Measurements from ENCODE around the gene RHBDL3. TPM values are rescaled to one million over a fixed set of nuclear protein-coding genes. Genes with fewer than 3 reads are reported as not detected.

RHBDL3 gene
- polyA plus RNA-seq, 1 donor from 2014 or later: 0.25 TPM

DNA sequence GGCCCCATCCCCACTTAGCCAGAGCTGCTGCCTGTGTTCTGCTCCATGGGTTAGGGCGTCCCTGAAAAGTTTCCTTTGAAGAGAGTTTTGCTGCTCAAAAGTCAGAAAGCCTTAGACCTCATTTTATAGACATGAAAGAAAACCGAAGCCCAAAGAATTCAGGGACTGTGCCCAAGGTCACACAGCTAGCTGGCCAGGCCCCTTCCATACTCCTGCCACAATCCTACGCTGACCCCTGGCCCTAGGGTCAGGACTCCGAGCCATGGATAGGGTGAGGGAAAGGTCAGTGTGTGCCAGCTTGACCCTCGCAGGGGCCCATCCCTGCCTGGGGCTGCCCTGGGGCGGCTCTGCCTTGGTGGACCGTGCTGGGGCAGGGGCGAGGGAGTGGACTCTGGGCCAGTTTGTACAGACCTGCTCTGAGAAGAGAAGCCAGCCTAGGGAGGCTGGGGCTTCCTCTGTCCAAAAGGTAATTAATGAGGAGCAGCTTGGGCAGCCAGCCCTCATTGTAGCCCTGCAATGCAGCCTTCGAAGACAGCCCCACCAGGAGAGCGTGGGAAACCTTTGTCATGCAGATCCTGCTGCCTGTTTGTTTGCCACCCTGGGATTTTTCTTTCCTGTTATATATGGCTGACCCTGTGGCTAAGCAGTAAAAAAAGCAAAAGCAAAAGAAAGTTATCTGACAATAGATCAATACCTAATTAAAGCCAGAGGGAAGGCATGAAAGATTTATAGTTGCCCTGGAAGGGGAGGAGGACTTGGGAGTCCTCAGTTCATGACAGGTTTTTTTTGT, 37.4 kb downstream of the RHBDL3 start:
- H3K4me2 ChIP-seq (ENCODE audit: low read length): no peak overlapping the region
- H3K27ac ChIP-seq (ENCODE audit: low read length): no peak overlapping the region
- TF ChIP-seq EZH2 (IDR thresholded peaks at IDR 0.05; ENCODE audit: borderline replicate concordance, insufficient read depth, low read length, poor library complexity, severe bottlenecking): no peak
- TF ChIP-seq RAD21 (conservative IDR thresholded peaks at IDR 0.05): no peak
- TF ChIP-seq, protein P1, sequence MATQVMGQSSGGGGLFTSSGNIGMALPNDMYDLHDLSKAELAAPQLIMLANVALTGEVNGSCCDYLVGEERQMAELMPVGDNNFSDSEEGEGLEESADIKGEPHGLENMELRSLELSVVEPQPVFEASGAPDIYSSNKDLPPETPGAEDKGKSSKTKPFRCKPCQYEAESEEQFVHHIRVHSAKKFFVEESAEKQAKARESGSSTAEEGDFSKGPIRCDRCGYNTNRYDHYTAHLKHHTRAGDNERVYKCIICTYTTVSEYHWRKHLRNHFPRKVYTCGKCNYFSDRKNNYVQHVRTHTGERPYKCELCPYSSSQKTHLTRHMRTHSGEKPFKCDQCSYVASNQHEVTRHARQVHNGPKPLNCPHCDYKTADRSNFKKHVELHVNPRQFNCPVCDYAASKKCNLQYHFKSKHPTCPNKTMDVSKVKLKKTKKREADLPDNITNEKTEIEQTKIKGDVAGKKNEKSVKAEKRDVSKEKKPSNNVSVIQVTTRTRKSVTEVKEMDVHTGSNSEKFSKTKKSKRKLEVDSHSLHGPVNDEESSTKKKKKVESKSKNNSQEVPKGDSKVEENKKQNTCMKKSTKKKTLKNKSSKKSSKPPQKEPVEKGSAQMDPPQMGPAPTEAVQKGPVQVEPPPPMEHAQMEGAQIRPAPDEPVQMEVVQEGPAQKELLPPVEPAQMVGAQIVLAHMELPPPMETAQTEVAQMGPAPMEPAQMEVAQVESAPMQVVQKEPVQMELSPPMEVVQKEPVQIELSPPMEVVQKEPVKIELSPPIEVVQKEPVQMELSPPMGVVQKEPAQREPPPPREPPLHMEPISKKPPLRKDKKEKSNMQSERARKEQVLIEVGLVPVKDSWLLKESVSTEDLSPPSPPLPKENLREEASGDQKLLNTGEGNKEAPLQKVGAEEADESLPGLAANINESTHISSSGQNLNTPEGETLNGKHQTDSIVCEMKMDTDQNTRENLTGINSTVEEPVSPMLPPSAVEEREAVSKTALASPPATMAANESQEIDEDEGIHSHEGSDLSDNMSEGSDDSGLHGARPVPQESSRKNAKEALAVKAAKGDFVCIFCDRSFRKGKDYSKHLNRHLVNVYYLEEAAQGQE (IDR thresholded peaks at IDR 0.05; ENCODE audit: borderline replicate concordance): no peak
- TF ChIP-seq POLR2AphosphoS5 (IDR thresholded peaks at IDR 0.05): no peak
- no peak for TF ChIP-seq TAF1 (IDR thresholded peaks at IDR 0.05; ENCODE audit: low read depth)
- TF ChIP-seq MXI1 (conservative IDR thresholded peaks at IDR 0.05; ENCODE audit: poor library complexity, severe bottlenecking): no peak
- no peak for TF ChIP-seq SMC3 (conservative IDR thresholded peaks at IDR 0.05; ENCODE audit: poor library complexity)
- TF ChIP-seq, protein P2, sequence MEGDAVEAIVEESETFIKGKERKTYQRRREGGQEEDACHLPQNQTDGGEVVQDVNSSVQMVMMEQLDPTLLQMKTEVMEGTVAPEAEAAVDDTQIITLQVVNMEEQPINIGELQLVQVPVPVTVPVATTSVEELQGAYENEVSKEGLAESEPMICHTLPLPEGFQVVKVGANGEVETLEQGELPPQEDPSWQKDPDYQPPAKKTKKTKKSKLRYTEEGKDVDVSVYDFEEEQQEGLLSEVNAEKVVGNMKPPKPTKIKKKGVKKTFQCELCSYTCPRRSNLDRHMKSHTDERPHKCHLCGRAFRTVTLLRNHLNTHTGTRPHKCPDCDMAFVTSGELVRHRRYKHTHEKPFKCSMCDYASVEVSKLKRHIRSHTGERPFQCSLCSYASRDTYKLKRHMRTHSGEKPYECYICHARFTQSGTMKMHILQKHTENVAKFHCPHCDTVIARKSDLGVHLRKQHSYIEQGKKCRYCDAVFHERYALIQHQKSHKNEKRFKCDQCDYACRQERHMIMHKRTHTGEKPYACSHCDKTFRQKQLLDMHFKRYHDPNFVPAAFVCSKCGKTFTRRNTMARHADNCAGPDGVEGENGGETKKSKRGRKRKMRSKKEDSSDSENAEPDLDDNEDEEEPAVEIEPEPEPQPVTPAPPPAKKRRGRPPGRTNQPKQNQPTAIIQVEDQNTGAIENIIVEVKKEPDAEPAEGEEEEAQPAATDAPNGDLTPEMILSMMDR (IDR thresholded peaks at IDR 0.05; ENCODE audit: poor library complexity, severe bottlenecking): no peak
- TF ChIP-seq EP300 (conservative IDR thresholded peaks at IDR 0.05; ENCODE audit: poor library complexity, severe bottlenecking): no peak
- H3K4me3 ChIP-seq (ENCODE audit: low read length): no peak overlapping the region
- no peaks in the 10 kb centered on the region for H3F3A ChIP-seq (ENCODE audit: insufficient read depth, low read length, poor library complexity, severe bottlenecking)
- H3K27me3 ChIP-seq (ENCODE audit: insufficient read depth, low read depth, low read length): no peaks in the 10 kb centered on the region
- H2AFZ ChIP-seq (ENCODE audit: low read depth, low read length): no peak overlapping the region
- H3K9ac ChIP-seq (ENCODE audit: low read length): no peak overlapping the region
- H3K9me2 ChIP-seq (ENCODE audit: insufficient read depth, low read length): no peaks in the 10 kb centered on the region
- no peaks in the 10 kb centered on the region for H3K9me3 ChIP-seq (ENCODE audit: low read length)
- H4K20me1 ChIP-seq (ENCODE audit: insufficient read depth): no peaks in the 10 kb centered on the region
- H3K79me2 ChIP-seq (replicated peaks; ENCODE audit: insufficient read depth, low read length): no peaks in the 10 kb centered on the region
- no peaks in the 10 kb centered on the region for H3K36me3 ChIP-seq (ENCODE audit: insufficient read depth, low read length)

DNA sequence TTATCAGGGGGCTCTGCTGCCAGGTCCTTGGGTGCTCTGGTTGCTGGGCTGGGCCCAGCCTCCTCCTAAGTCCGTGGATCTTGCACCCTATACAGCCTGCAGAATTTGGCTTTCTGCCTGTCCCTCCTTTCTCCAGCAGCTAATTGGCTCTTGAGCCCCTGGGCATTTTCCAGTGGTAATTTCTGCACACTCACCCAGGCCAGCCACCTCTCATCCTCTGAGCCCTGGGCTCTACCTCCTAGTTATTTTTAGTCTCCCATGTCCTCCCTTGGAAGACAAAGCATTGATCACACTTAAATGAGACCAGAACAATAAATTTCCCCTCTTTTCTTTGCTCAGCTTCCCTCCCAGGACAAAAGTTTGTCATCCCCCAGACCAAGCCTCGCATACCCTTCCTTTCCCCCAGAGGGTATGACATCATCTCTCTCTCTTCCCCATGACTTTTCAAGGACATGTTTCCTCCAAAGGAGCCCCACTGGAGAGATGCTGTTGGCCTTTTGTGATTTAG, 38.2 kb downstream of the RHBDL3 start:
- no peaks in the 10 kb centered on the region for H3F3A ChIP-seq (ENCODE audit: insufficient read depth, low read length, poor library complexity, severe bottlenecking)
- TF ChIP-seq, protein P2 (IDR thresholded peaks at IDR 0.05; ENCODE audit: poor library complexity, severe bottlenecking): no peak
- TF ChIP-seq EP300 (conservative IDR thresholded peaks at IDR 0.05; ENCODE audit: poor library complexity, severe bottlenecking) (no peak), POLR2AphosphoS5 (IDR thresholded peaks at IDR 0.05) (no peak), RAD21 (conservative IDR thresholded peaks at IDR 0.05) (no peak), SMC3 (conservative IDR thresholded peaks at IDR 0.05; ENCODE audit: poor library complexity) (no peak), EZH2 (IDR thresholded peaks at IDR 0.05; ENCODE audit: borderline replicate concordance, insufficient read depth, low read length, poor library complexity, severe bottlenecking) (no peak), MXI1 (conservative IDR thresholded peaks at IDR 0.05; ENCODE audit: poor library complexity, severe bottlenecking) (no peak)
- TF ChIP-seq, protein P1 (IDR thresholded peaks at IDR 0.05; ENCODE audit: borderline replicate concordance): no peak
- H3K79me2 ChIP-seq (replicated peaks; ENCODE audit: insufficient read depth, low read length): no peaks in the 10 kb centered on the region
- H3K4me3 ChIP-seq (ENCODE audit: low read length): no peak overlapping the region
- no peaks in the 10 kb centered on the region for H3K9me3 ChIP-seq (ENCODE audit: low read length)
- no peak overlapping the region for H3K27ac ChIP-seq (ENCODE audit: low read length)
- H3K36me3 ChIP-seq (ENCODE audit: insufficient read depth, low read length): no peaks in the 10 kb centered on the region
- H2AFZ ChIP-seq (ENCODE audit: low read depth, low read length): no peak overlapping the region
- H3K9me2 ChIP-seq (ENCODE audit: insufficient read depth, low read length): no peaks in the 10 kb centered on the region
- H3K27me3 ChIP-seq (ENCODE audit: insufficient read depth, low read depth, low read length): no peaks in the 10 kb centered on the region
- no peak overlapping the region for H3K4me2 ChIP-seq (ENCODE audit: low read length)
- H4K20me1 ChIP-seq (ENCODE audit: insufficient read depth): no peaks in the 10 kb centered on the region
- no peak overlapping the region for H3K9ac ChIP-seq (ENCODE audit: low read length)
